ENCODE data around the gene EARS2. TPM values are rescaled to one million over a fixed set of nuclear protein-coding genes. Genes with fewer than 3 reads are reported as not detected.

EARS2 gene
- total and polyA plus RNA-seq, 9 of the 15 experiments (the other 6 are each of a cell fraction or from before 2014, with no cell fraction given): 17.6 to 58.6 (median 36.3) TPM

DNA sequence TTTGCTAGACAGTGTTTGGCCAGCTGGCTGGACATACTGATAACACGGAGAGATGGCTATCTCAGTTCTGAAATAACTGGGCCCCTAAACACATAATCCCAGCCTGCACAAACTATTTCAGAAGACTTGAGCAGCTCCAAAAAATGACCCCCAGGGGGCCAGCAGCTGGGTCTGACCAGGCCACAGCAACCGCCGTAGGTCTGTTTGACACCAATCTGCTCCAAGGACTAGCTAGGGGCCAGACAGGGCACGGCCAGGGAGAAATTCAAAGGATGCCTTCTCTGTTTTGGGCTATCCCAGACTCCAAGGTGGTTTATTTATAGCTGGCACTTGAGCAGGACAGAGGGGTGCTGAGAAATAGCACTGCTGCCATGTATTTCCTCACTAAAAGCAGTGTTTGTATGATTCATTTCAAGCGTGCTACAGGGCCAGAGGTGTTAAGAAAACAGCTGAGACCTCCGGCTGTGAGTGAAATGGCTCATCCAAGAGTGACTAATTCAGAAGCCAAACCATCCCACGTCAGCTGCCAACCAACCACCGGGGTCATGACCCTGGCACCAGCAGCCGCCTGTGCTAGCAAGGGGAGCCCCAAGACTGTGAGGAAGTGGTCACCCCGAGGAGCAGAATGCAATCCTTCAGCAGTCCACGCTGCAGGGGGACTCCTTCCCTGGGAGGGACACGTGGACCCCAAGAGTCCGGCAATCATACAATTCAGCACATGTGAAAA lies 52.5 kb downstream of the EARS2 start (continued):
- TF ChIP-seq, protein P1, sequence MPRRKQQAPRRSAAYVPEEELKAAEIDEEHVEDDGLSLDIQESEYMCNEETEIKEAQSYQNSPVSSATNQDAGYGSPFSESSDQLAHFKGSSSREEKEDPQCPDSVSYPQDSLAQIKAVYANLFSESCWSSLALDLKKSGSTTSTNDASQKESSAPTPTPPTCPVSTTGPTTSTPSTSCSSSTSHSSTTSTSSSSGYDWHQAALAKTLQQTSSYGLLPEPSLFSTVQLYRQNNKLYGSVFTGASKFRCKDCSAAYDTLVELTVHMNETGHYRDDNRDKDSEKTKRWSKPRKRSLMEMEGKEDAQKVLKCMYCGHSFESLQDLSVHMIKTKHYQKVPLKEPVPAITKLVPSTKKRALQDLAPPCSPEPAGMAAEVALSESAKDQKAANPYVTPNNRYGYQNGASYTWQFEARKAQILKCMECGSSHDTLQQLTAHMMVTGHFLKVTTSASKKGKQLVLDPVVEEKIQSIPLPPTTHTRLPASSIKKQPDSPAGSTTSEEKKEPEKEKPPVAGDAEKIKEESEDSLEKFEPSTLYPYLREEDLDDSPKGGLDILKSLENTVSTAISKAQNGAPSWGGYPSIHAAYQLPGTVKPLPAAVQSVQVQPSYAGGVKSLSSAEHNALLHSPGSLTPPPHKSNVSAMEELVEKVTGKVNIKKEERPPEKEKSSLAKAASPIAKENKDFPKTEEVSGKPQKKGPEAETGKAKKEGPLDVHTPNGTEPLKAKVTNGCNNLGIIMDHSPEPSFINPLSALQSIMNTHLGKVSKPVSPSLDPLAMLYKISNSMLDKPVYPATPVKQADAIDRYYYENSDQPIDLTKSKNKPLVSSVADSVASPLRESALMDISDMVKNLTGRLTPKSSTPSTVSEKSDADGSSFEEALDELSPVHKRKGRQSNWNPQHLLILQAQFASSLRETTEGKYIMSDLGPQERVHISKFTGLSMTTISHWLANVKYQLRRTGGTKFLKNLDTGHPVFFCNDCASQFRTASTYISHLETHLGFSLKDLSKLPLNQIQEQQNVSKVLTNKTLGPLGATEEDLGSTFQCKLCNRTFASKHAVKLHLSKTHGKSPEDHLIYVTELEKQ (CRISPR knock-in tag; IDR thresholded peaks at IDR 0.05): no peak
- no peak for TF ChIP-seq ZNF764 (CRISPR knock-in tag; IDR thresholded peaks at IDR 0.05; ENCODE audit: low read depth)
- no peak for TF ChIP-seq ZNF197 (CRISPR knock-in tag; IDR thresholded peaks at IDR 0.05; ENCODE audit: low read depth)
- TF ChIP-seq MCM7 (IDR thresholded peaks at IDR 0.05): no peak
- no peak for TF ChIP-seq ZNF212 (CRISPR knock-in tag; IDR thresholded peaks at IDR 0.05)
- TF ChIP-seq FOXA3 (CRISPR knock-in tag; conservative IDR thresholded peaks at IDR 0.05 in 1 of 2, IDR thresholded peaks at IDR 0.05 in 1 of 2): peak in 1 of 2 experiments; percentile 81; a peak in 2 of 4 replicates
- TF ChIP-seq PTRF (tag; IDR thresholded peaks at IDR 0.05): no peak
- no peak for TF ChIP-seq DNMT1 (IDR thresholded peaks at IDR 0.05)
- no peak for TF ChIP-seq ZZZ3 (IDR thresholded peaks at IDR 0.05)
- TF ChIP-seq EP300 (IDR thresholded peaks at IDR 0.05; ENCODE audit: low read length): peak; percentile 19; the same call in 1 of the 2 replicates
- no peak for TF ChIP-seq NFXL1 (CRISPR knock-in tag; IDR thresholded peaks at IDR 0.05)
- TF ChIP-seq EGR1 (conservative IDR thresholded peaks at IDR 0.05): no peak
- no peak for TF ChIP-seq HMG20B (CRISPR knock-in tag; IDR thresholded peaks at IDR 0.05)
- TF ChIP-seq CHD1 (IDR thresholded peaks at IDR 0.05; ENCODE audit: low read length): no peak
- no peak for TF ChIP-seq FOS (IDR thresholded peaks at IDR 0.05; ENCODE audit: extremely low read depth, insufficient read length)
- TF ChIP-seq STAT5A (IDR thresholded peaks at IDR 0.05; ENCODE audit: borderline replicate concordance, low read length): no peak
- no peak for TF ChIP-seq SMAD2 (IDR thresholded peaks at IDR 0.05; ENCODE audit: low read depth, low read length)
- no peak for TF ChIP-seq ARHGAP35 (IDR thresholded peaks at IDR 0.05; ENCODE audit: partially characterized antibody)
- TF ChIP-seq MAFF (IDR thresholded peaks at IDR 0.05; ENCODE audit: low read length): no peak
- TF ChIP-seq HMBOX1 (IDR thresholded peaks at IDR 0.05): 0 out of 2 replicates have a peak, but pooled peaks have one; percentile 20
- no peak for TF ChIP-seq LARP7 (IDR thresholded peaks at IDR 0.05)
- TF ChIP-seq ZNF766 (CRISPR knock-in tag; conservative IDR thresholded peaks at IDR 0.05): peak; percentile 35; the same call in 1 of the 2 replicates
- no peak for TF ChIP-seq MBD2 (IDR thresholded peaks at IDR 0.05; ENCODE audit: borderline replicate concordance, low read depth)
- TF ChIP-seq SP1 (CRISPR knock-in tag; IDR thresholded peaks at IDR 0.05): 0 out of 2 replicates have a peak, but pooled peaks have one; percentile 28
- peak; percentile 93 for TF ChIP-seq FOSL1 (tag; conservative IDR thresholded peaks at IDR 0.05)
- peak; percentile 84 for TF ChIP-seq DACH1 (IDR thresholded peaks at IDR 0.05; ENCODE audit: partially characterized antibody)
- no peak for TF ChIP-seq ZNF511 (CRISPR knock-in tag; IDR thresholded peaks at IDR 0.05)
- TF ChIP-seq RAD51 (IDR thresholded peaks at IDR 0.05; ENCODE audit: borderline replicate concordance, low read depth): no peak
